SK-N-SH (cell line): ENCODE measurements around the gene RFX4. TPM values are rescaled to one million over a fixed set of nuclear protein-coding genes. Genes with fewer than 3 reads are reported as not detected.

Source experiments
- CTCF ChIA-PET: fragments of 300-600, 350-600 bp; formaldehyde crosslinking; extraction: SDS; loops from one replicate; lab custom pipeline; 2021; lab: Yijun Ruan, JAX
- POLR2A ChIA-PET: fragments of 350-600 bp; sonication (Branson Sonifier 250); formaldehyde crosslinking; extraction: SDS; loops from one replicate; lab custom pipeline; 2020; ENCODE audit warnings: antibody characterized with exemption, inconsistent platforms; lab: Yijun Ruan, JAX
- DNase-seq: peaks from one replicate; pipeline ENCODE4 v3.0.0; 2012
- H2AFZ ChIP-seq: fragments of 200-600 bp; sonication (generic); 2 replicates; pipeline ENCODE4 v1.8.1; 2016; ENCODE audit warnings: antibody characterized with exemption, mild to moderate bottlenecking, low read depth
- H3F3A ChIP-seq: fragments of 200-600 bp; sonication (generic); replicated peaks from 2 replicates; pipeline ENCODE3; 2016; ENCODE audit warnings: antibody characterized with exemption, mild to moderate bottlenecking; ENCODE audit not compliant: insufficient read depth
- H3K27ac ChIP-seq, 2 experiments: fragments of 200-500 bp in 1 of 2; fragments of 200-600 bp in 1 of 2; sonication (Bioruptor generic) in 1 of 2; sonication (generic), shearing (Covaris generic) in 1 of 2; 2 replicates each; pipeline versions ENCODE4 v1.5.1 to v1.6.1; 2014 to 2016; ENCODE audit warnings: low read depth in 2 of 2, inconsistent platforms in 1 of 2, low read length in 1 of 2, mild to moderate bottlenecking in 1 of 2, mixed read lengths in 1 of 2
- H3K27me3 ChIP-seq: fragments of 200-600 bp; sonication (generic), shearing (Covaris generic); 2 replicates; pipeline ENCODE4 v1.6.1; 2016; ENCODE audit warnings: mixed run types; ENCODE audit not compliant: insufficient read depth
- H3K36me3 ChIP-seq, 2 experiments: fragments of 200-500 bp in 1 of 2; fragments of 200-600 bp in 1 of 2; sonication (Bioruptor generic) in 1 of 2; sonication (generic) in 1 of 2; replicated peaks in 1 of 2; 2 replicates each; pipeline versions ENCODE3 to v1.5.1; 2014 to 2016; ENCODE audit warnings: low read length in 1 of 2, mild to moderate bottlenecking in 1 of 2; ENCODE audit not compliant: insufficient read depth in 2 of 2, control insufficient read depth in 1 of 2
- H3K4me1 ChIP-seq, 2 experiments: fragments of 200-500 bp in 1 of 2; fragments of 200-600 bp in 1 of 2; sonication (Bioruptor generic) in 1 of 2; sonication (generic), shearing (Covaris generic) in 1 of 2; 2 replicates each; pipeline versions ENCODE4 v1.5.1 to v1.6.1; 2014 to 2016; ENCODE audit warnings: low read depth in 1 of 2, low read length in 1 of 2, mixed run types in 1 of 2; ENCODE audit not compliant: insufficient read depth in 2 of 2, control insufficient read depth in 1 of 2
- H3K4me2 ChIP-seq: fragments of 200-600 bp; sonication (generic), shearing (Covaris generic); 2 replicates; pipeline ENCODE4 v1.6.1; 2017; ENCODE audit warnings: mixed run types
- H3K4me3 ChIP-seq, 2 experiments: fragments of 200-500 bp in 1 of 2; fragments of 200-600 bp in 1 of 2; sonication (Bioruptor generic) in 1 of 2; sonication (generic), shearing (Covaris generic) in 1 of 2; 2 replicates each; pipeline versions ENCODE4 v1.5.1 to v1.8.1; 2014 to 2016; ENCODE audit warnings: low read depth in 2 of 2, inconsistent platforms in 1 of 2, low read length in 1 of 2, mild to moderate bottlenecking in 1 of 2, mixed read lengths in 1 of 2, moderate library complexity in 1 of 2
- H3K79me2 ChIP-seq: fragments of 200-600 bp; sonication (generic); 2 replicates; pipeline ENCODE4 v1.8.1; 2017; ENCODE audit warnings: mild to moderate bottlenecking; ENCODE audit not compliant: insufficient read depth
- H3K9ac ChIP-seq: fragments of 200-600 bp; sonication (generic); 2 replicates; pipeline ENCODE4 v1.6.1; 2017; ENCODE audit warnings: mixed run types
- H3K9me2 ChIP-seq: fragments of 200-600 bp; sonication (generic); 2 replicates; pipeline ENCODE4 v1.6.1; 2017; ENCODE audit warnings: mixed run types
- H3K9me3 ChIP-seq: fragments of 200-600 bp; sonication (generic); 2 replicates; pipeline ENCODE4 v1.6.1; 2017; ENCODE audit warnings: mixed run types, mild to moderate bottlenecking, moderate library complexity
- H4K20me1 ChIP-seq: fragments of 200-600 bp; sonication (generic); 2 replicates; pipeline ENCODE4 v1.6.1; 2017; ENCODE audit warnings: mild to moderate bottlenecking, mixed run types; ENCODE audit not compliant: insufficient read depth
- CHD2 ChIP-seq: fragments of 150-350 bp; IDR thresholded peaks from 2 replicates; pipeline ENCODE4 v1.6.1; 2018; ENCODE audit warnings: low read length; ENCODE audit not compliant: partially characterized antibody
- EP300 ChIP-seq, 2 experiments: IDR thresholded peaks; 2 replicates each; pipeline versions ENCODE4 v1.4.0 to v1.6.1; 2012; ENCODE audit warnings: borderline replicate concordance in 1 of 2, low read depth in 1 of 2, low read length in 1 of 2
- GATA2 ChIP-seq: sonication (generic); formaldehyde crosslinking; IDR thresholded peaks from 2 replicates; pipeline ENCODE4 v1.5.0; 2020; ENCODE audit warnings: mild to moderate bottlenecking, missing genetic modification reagents
- MEF2A ChIP-seq: IDR thresholded peaks from 2 replicates; pipeline ENCODE4 v1.4.0; 2012; ENCODE audit warnings: low read depth, borderline replicate concordance
- NFIC ChIP-seq: IDR thresholded peaks from 2 replicates; pipeline ENCODE4 v1.4.0; 2012; ENCODE audit warnings: borderline replicate concordance
- POLR2AphosphoS5 ChIP-seq: IDR thresholded peaks from 2 replicates; pipeline ENCODE4 v1.6.1; 2012; ENCODE audit warnings: low read depth, low read length
- RCOR1 ChIP-seq: fragments of 150-350 bp; IDR thresholded peaks from 2 replicates; pipeline ENCODE4 v1.6.1; 2017; ENCODE audit warnings: antibody characterized with exemption, low read length
- SIN3A ChIP-seq: IDR thresholded peaks from 2 replicates; pipeline ENCODE4 v1.6.1; 2012; ENCODE audit warnings: low read depth, mild to moderate bottlenecking, low read length, moderate library complexity, borderline replicate concordance
- SMC3 ChIP-seq: IDR thresholded peaks from 2 replicates; pipeline ENCODE4 v1.6.1; 2012; ENCODE audit warnings: low read depth, low read length, improper control_type of control experiment
- TAF1 ChIP-seq: IDR thresholded peaks from 2 replicates; pipeline ENCODE4 v1.6.1; 2012; ENCODE audit warnings: low read depth, mild to moderate bottlenecking, low read length, moderate library complexity, borderline replicate concordance
- TCF12 ChIP-seq: IDR thresholded peaks from 2 replicates; pipeline ENCODE4 v1.4.0; 2012
- WGBS: methylation state at CpG from one replicate; pipeline ENCODE4 v1.1.6; 2017; ENCODE audit warnings: low lambda C conversion rate; 5-methylcytosine and 5-hydroxymethylcytosine counted together
- polyA plus RNA-seq, 3 experiments: library from polyadenylated mRNA; depleted of rRNA; stranded (reverse); fragments of >200 nt; gene quantifications; 2 replicates each; pipeline ENCODE4 v1.2.3, GENCODE V29; 2012
- TF ChIP-seq, protein P1 (sequence below): IDR thresholded peaks from 2 replicates; pipeline ENCODE4 v1.4.0; 2012; ENCODE audit warnings: low read depth, borderline replicate concordance
- TF ChIP-seq, protein P2 (sequence below): fragments of 150-350 bp; IDR thresholded peaks from 2 replicates; pipeline ENCODE4 v1.6.1; 2017; ENCODE audit warnings: antibody characterized with exemption, low read length, low read depth, borderline replicate concordance

Gene RFX4
- polyA plus RNA-seq, 1 of the 3 experiments (the other 2 are of a cell fraction) = not detected

DNA sequence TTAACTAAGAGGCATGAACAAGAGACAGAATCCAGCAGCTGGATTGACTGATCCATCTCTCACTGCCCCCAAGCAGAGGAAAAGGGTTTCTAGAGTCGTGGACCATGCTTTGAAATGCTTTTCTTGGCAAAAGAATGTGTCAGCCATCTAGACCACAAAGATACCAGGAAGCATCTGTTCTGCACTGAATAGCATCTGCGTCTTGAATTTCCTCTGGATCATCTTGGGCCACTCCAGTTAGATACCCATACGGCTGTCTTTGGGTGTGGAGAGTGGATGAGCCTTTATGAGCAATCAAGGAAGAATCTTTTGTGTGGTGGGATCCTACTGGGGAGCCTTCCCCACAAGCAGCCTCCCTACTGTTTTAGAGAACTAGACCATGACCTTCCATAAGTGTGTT is 16.0 kb upstream of the RFX4 start:
- WGBS = 11% methylated on average over 3 of the region's 3 CpGs
- POLR2A ChIA-PET = no interaction called here
- CTCF ChIA-PET = interaction anchor here (1.3 kb wide), 1 partner anchor 10 kb away, joined by 4 read pairs; no protein-coding TSS in a partner anchor

DNA sequence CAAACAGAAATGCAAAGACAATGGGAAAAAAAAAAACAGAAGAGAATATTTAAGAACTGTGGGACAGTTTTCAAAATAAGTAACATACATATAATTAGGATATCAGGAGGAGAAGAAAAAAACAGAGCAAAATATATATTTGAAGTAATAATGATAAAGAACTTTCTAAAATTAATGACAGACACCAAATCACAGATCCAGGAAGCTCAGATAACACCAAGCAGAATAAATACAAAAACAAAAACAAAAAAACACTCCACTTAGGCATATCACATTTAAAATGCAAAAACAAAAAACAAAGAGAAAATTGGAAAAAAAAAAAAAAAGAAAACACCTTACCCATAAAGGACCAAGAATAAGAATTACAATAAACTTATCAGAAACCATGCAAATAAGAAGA is 9.6 kb upstream of the RFX4 start:
- Histone ChIP-seq H3K27me3 (peaks cover 6% of the 10 kb centered on the region; the same call in 1 of the 2 replicates), H3K9me2 (no peaks in the 10 kb centered on the region), H4K20me1 (no peaks in the 10 kb centered on the region), H3K27ac (no peak overlapping the region), H3F3A (no peaks in the 10 kb centered on the region), H3K79me2 (no peaks in the 10 kb centered on the region), H2AFZ (no peak overlapping the region), H3K36me3 (no peaks in the 10 kb centered on the region), H3K9ac (no peak overlapping the region), H3K9me3 (no peaks in the 10 kb centered on the region), H3K4me2 (no peak overlapping the region), H3K4me3 (no peak overlapping the region), H3K4me1 (no peaks in the 10 kb centered on the region)
- CTCF ChIA-PET = no interaction called here
- POLR2A ChIA-PET = no interaction called here
- TF ChIP-seq NFIC = no peak
- no peak for TF ChIP-seq MEF2A
- no peak for TF ChIP-seq SMC3
- no peak for TF ChIP-seq EP300 (IDR thresholded peaks at IDR 0.05; ENCODE audit: borderline replicate concordance in 1 of 2, low read depth in 1 of 2, low read length in 1 of 2)
- TF ChIP-seq, protein P1, sequence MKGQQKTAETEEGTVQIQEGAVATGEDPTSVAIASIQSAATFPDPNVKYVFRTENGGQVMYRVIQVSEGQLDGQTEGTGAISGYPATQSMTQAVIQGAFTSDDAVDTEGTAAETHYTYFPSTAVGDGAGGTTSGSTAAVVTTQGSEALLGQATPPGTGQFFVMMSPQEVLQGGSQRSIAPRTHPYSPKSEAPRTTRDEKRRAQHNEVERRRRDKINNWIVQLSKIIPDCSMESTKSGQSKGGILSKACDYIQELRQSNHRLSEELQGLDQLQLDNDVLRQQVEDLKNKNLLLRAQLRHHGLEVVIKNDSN = no peak
- TF ChIP-seq TAF1 = no peak
- TF ChIP-seq, protein P2, sequence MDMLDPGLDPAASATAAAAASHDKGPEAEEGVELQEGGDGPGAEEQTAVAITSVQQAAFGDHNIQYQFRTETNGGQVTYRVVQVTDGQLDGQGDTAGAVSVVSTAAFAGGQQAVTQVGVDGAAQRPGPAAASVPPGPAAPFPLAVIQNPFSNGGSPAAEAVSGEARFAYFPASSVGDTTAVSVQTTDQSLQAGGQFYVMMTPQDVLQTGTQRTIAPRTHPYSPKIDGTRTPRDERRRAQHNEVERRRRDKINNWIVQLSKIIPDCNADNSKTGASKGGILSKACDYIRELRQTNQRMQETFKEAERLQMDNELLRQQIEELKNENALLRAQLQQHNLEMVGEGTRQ = no peak
- TF ChIP-seq SIN3A = no peak
- no peak for TF ChIP-seq CHD2
- no peak for TF ChIP-seq TCF12
- TF ChIP-seq GATA2 (CRISPR knock-in tag) = no peak
- no peak for DNase-seq

More for the DNA sequence above, 16.0 kb upstream of the RFX4 start:
- TF ChIP-seq GATA2 (CRISPR knock-in tag) (no peak), POLR2AphosphoS5 (no peak), RCOR1 (no peak), CHD2 (no peak)
- TF ChIP-seq, protein P1 = no peak
- TF ChIP-seq, all 33 proteins: peak for 0
- H3K79me2 ChIP-seq = no peaks in the 10 kb centered on the region
- no peak for DNase-seq
- H3K9me3 ChIP-seq = no peaks in the 10 kb centered on the region
- no peak overlapping the region for H3K4me3 ChIP-seq
- H3K36me3 ChIP-seq = no peaks in the 10 kb centered on the region
- H3K27ac ChIP-seq = no peak overlapping the region
- H3K9ac ChIP-seq = no peak overlapping the region
- H3K4me2 ChIP-seq = no peak overlapping the region
- H3F3A ChIP-seq = no peaks in the 10 kb centered on the region
- no peaks in the 10 kb centered on the region; a peak in 1 of 4 replicates for H3K4me1 ChIP-seq
- H3K9me2 ChIP-seq = no peaks in the 10 kb centered on the region
- no peak overlapping the region for H2AFZ ChIP-seq
- H4K20me1 ChIP-seq = no peaks in the 10 kb centered on the region
- H3K27me3 ChIP-seq = no peaks in the 10 kb centered on the region; the same call in 1 of the 2 replicates
